ENCODE results near the gene RAB6B.

GRCh38 chr3:133864616-133865015, 31.1 kb downstream of the RAB6B start:
- TF ChIP-seq CHD1 (IDR thresholded peaks at IDR 0.05; ENCODE audit: low read depth, low read length), result no peak
- no peak for TF ChIP-seq CTCF (conservative IDR thresholded peaks at IDR 0.05; ENCODE audit: low read depth, low read length)
- TF ChIP-seq RCOR1 (IDR thresholded peaks at IDR 0.05; ENCODE audit: insufficient replicate concordance, low read length), result no peak
- no peak for TF ChIP-seq MAFK (IDR thresholded peaks at IDR 0.05; ENCODE audit: low read depth, low read length)
- TF ChIP-seq RAD21 (IDR thresholded peaks at IDR 0.05; ENCODE audit: low read length), result no peak
- no peak for TF ChIP-seq POLR2A (IDR thresholded peaks at IDR 0.05; ENCODE audit: low read depth, low read length)
- no peak for TF ChIP-seq USF2 (IDR thresholded peaks at IDR 0.05; ENCODE audit: low read depth, low read length)
- TF ChIP-seq MAZ (IDR thresholded peaks at IDR 0.05; ENCODE audit: borderline replicate concordance, low read depth, low read length), result no peak
- TF ChIP-seq ELK1 (IDR thresholded peaks at IDR 0.05; ENCODE audit: borderline replicate concordance, low read depth, low read length), result no peak
